ENCODE measurements around the gene CPD.

The CPD gene

GRCh38 chr17:30351735-30352134 lies 27.0 kb upstream of the CPD start:
- no peak overlapping the region for H3K27ac ChIP-seq
- H3K4me3 ChIP-seq: no peak overlapping the region

GRCh38 chr17:30352240-30352814 lies 26.4 kb upstream of the CPD start:
- Histone ChIP-seq H3K4me3 (no peak overlapping the region), H3K27ac (no peak overlapping the region)

GRCh38 chr17:30354701-30355100 lies 24.0 kb upstream of the CPD start:
- Histone ChIP-seq H3K4me3 (no peak overlapping the region), H3K27ac (no peak overlapping the region)

GRCh38 chr17:30357476-30357875 lies 21.3 kb upstream of the CPD start:
- Histone ChIP-seq H3K4me3 (no peak overlapping the region), H3K27ac (no peak overlapping the region)

- H3K4me3 ChIP-seq: no peak overlapping the region
- no peak overlapping the region for H3K27ac ChIP-seq
These were observed 20.5 kb upstream of the CPD start for GRCh38 chr17:30358055-30358760.

- Histone ChIP-seq H3K27ac (no peak overlapping the region), H3K4me3 (no peak overlapping the region)
These were observed 18.5 kb upstream of the CPD start for GRCh38 chr17:30360086-30360808.

- no peak overlapping the region for H3K4me3 ChIP-seq
- H3K27ac ChIP-seq: no peak overlapping the region
These were observed 16.9 kb upstream of the CPD start for GRCh38 chr17:30361766-30362279.

GRCh38 chr17:30363715-30364202 lies 15.0 kb upstream of the CPD start:
- Histone ChIP-seq H3K4me3 (no peak overlapping the region), H3K27ac (peak overlapping the region in 5 of 21 experiments; percentile 37 to 60 (median 51))

GRCh38 chr17:30366536-30366935 lies 12.2 kb upstream of the CPD start:
- Histone ChIP-seq H3K4me3 (no peak overlapping the region), H3K27ac (no peak overlapping the region)

GRCh38 chr17:30368912-30369720 lies 9.6 kb upstream of the CPD start:
- H3K27ac ChIP-seq: no peak overlapping the region
- no peak overlapping the region for H3K4me3 ChIP-seq

- H3K27ac ChIP-seq: no peak overlapping the region
- no peak overlapping the region for H3K4me3 ChIP-seq
These were observed 8.7 kb upstream of the CPD start for GRCh38 chr17:30369995-30370394.

GRCh38 chr17:30372755-30373154 lies 6.0 kb upstream of the CPD start:
- Histone ChIP-seq H3K4me3 (no peak overlapping the region), H3K27ac (no peak overlapping the region)

- H3K4me3 ChIP-seq: no peak overlapping the region
- H3K27ac ChIP-seq: no peak overlapping the region
These were observed 3.1 kb upstream of the CPD start for GRCh38 chr17:30375661-30376060.

GRCh38 chr17:30376621-30377452 lies 1.9 kb upstream of the CPD start:
- H3K27ac ChIP-seq: peak overlapping the region in 3 of 21 experiments; percentile 13 to 81 (median 17)

GRCh38 chr17:30377574-30378240 lies 1.0 kb upstream of the CPD start:
- Histone ChIP-seq H3K4me3 (peak overlapping the region; percentile 82 to 98 (median 91)), H3K27ac (peak overlapping the region in 16 of 21 experiments; percentile 46 to 90 (median 81))

More at GRCh38 chr17:30376621-30377452, 1.9 kb upstream of the CPD start:
- no peak overlapping the region for H3K4me3 ChIP-seq

- Histone ChIP-seq H3K4me3 (peak overlapping the region; percentile 82 to 98 (median 91)), H3K27ac (peak overlapping the region in 20 of 21 experiments; percentile 46 to 90 (median 81))
These were observed 394 bp upstream of the CPD start for GRCh38 chr17:30378241-30378824.

- H3K27ac ChIP-seq: peak overlapping the region; percentile 51 to 90 (median 84)
- peak overlapping the region; percentile 82 to 98 (median 91) for H3K4me3 ChIP-seq
These were observed 676 bp downstream of the CPD start for GRCh38 chr17:30379303-30379902.
